ENCODE data around the gene KCTD20. TPM values are rescaled to one million over a fixed set of nuclear protein-coding genes. Genes with fewer than 3 reads are reported as not detected.

Gene KCTD20
- polyA plus RNA-seq, 1 donor: 32.1 TPM

- no peak overlapping the region for H3K4me3 ChIP-seq (ENCODE audit: low read length)
- H3K36me3 ChIP-seq (ENCODE audit: control insufficient read depth, insufficient read depth, low read length): no peaks in the 10 kb centered on the region
- no CpG with 5 or more reads among the region's 1 CpG for WGBS (ENCODE audit: insufficient coverage, low lambda C conversion rate)
- H3K27me3 ChIP-seq (ENCODE audit: control insufficient read depth, insufficient read depth, low read length): no peaks in the 10 kb centered on the region
- peaks cover 5% of the 10 kb centered on the region for H3K4me1 ChIP-seq (ENCODE audit: control insufficient read depth, insufficient read depth, low read length)
- DNase-seq: no peak
- H3K27ac ChIP-seq (ENCODE audit: low read length): no peak overlapping the region
- no peaks in the 10 kb centered on the region for H3K9me3 ChIP-seq (ENCODE audit: control insufficient read depth, low read depth, low read length)
These were observed 23.5 kb upstream of the KCTD20 start for GRCh38 chr6:36419310-36419709.

GRCh38 chr6:36422714-36423100 is 20.1 kb upstream of the KCTD20 start:
- no peak for DNase-seq
- peak overlapping the region; percentile 68 for H3K4me3 ChIP-seq (ENCODE audit: low read length)
- H3K36me3 ChIP-seq (ENCODE audit: control insufficient read depth, insufficient read depth, low read length): no peaks in the 10 kb centered on the region
- no CpG with 5 or more reads among the region's 4 CpGs for WGBS (ENCODE audit: insufficient coverage, low lambda C conversion rate)
- H3K4me1 ChIP-seq (ENCODE audit: control insufficient read depth, insufficient read depth, low read length): peaks cover 5% of the 10 kb centered on the region
- H3K27ac ChIP-seq (ENCODE audit: low read length): peak overlapping the region; percentile 87
- H3K9me3 ChIP-seq (ENCODE audit: control insufficient read depth, low read depth, low read length): no peaks in the 10 kb centered on the region
- no peaks in the 10 kb centered on the region for H3K27me3 ChIP-seq (ENCODE audit: control insufficient read depth, insufficient read depth, low read length)

DNA sequence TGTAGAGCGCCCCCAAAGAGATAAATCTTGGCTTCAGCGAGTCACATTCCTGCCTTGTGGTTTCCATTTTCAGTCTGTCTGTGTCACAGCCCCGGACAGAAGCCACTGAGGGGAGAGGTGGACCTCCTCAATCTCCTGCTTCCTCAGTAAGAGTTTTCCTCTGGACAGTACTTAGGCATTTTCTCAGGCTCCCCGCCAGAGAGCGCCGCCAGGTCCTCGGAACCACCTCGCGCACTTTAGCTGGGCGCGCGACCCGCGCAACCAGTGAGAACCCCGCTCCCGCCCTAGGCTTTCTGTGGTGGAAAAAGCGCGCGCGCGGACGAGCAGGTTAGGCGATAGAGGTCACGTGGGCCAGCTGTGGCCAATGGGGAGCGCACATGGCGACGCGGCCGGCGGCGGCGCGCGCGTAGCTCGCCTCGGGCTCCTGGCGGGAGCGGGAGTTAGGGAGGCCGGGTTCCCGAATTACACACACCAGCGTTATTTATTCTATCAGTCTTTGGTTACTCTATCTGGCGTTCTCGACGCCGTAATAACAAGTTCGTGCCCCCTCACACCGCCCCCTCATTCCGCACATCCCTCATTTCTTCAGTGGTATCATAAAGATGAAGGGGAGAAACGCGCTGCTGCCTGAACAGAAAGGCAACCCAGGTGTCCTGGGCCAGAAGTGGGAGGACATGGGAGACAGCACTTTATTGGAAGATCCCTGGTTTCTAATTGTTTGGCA is 19.5 kb upstream of the KCTD20 start:
- DNase-seq: peak; percentile 98 to 99
- Histone ChIP-seq H3K9me3 (ENCODE audit: control insufficient read depth, low read depth, low read length) (no peaks in the 10 kb centered on the region), H3K4me1 (ENCODE audit: control insufficient read depth, insufficient read depth, low read length) (peaks cover 5% of the 10 kb centered on the region), H3K27ac (ENCODE audit: low read length) (peak overlapping the region; percentile 87), H3K36me3 (ENCODE audit: control insufficient read depth, insufficient read depth, low read length) (no peaks in the 10 kb centered on the region), H3K4me3 (ENCODE audit: low read length) (peak overlapping the region; percentile 68), H3K27me3 (ENCODE audit: control insufficient read depth, insufficient read depth, low read length) (no peaks in the 10 kb centered on the region)
- no CpG with 5 or more reads among the region's 51 CpGs for WGBS (ENCODE audit: insufficient coverage, low lambda C conversion rate)

DNA sequence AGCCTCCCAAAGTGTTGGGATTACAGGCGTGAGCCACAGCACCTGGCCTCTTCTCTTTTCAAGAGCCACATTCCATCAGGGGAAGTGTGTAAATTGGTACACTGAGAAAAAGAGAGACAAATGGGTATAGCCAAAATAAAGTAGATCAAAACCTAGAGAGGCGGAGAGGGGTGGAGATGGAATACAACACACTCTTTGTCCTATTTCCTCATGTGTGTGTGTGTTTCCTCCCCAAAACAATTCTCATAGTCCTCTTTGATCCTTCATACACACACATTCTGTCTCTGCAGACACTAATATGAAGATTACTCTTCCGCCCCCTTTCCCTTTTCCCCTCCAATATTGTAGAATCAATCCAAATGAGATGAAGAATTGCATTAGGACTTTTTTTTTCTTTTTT is 16.2 kb upstream of the KCTD20 start:
- H3K4me3 ChIP-seq (ENCODE audit: low read length): no peak overlapping the region
- no peak overlapping the region for H3K27ac ChIP-seq (ENCODE audit: low read length)
- H3K4me1 ChIP-seq (ENCODE audit: control insufficient read depth, insufficient read depth, low read length): peaks cover 5% of the 10 kb centered on the region
- no peaks in the 10 kb centered on the region for H3K36me3 ChIP-seq (ENCODE audit: control insufficient read depth, insufficient read depth, low read length)
- WGBS (ENCODE audit: insufficient coverage, low lambda C conversion rate): 96% methylated on average over 2 of the region's 3 CpGs
- H3K27me3 ChIP-seq (ENCODE audit: control insufficient read depth, insufficient read depth, low read length): no peaks in the 10 kb centered on the region
- DNase-seq: no peak
- no peaks in the 10 kb centered on the region for H3K9me3 ChIP-seq (ENCODE audit: control insufficient read depth, low read depth, low read length)

DNA sequence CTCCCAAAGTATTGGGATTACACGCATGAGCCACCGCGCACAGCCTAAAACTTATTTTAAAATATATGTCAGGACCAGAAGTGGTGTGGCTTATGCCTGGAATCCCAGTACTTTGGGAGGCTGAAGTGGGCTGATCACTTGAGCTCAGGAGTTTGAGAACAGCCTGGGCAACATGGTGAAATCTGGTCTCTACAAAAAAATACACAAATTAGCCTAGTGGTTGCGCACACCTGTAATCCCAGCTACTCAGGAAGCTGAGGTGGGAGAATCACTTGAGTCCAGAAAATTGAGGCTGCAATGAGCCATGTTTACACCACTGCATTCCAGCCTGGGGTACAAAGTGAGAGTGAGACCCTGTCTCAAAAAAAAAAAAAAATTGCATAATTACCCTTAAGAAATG is 13.9 kb upstream of the KCTD20 start:
- no peak for DNase-seq
- no CpG with 5 or more reads among the region's 4 CpGs for WGBS (ENCODE audit: insufficient coverage, low lambda C conversion rate)
- H3K4me3 ChIP-seq (ENCODE audit: low read length): no peak overlapping the region

DNA sequence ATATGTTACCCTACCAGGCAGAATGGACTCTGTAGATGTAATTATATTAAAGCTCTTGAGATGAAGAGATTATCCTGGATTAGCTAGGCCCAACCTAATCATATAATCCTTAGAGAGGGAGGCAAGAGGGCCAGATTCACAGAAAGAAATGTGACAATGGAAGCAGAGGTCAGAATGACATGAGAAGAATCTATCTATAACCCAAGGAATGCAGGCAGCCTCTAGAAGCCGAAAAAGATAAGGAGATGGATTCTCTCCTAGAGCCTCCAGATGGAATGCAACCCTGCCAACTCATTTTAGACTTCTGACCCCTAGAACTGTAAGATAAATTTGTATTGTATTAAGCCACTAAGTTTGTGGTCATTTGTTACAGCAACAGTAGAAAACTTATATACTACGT is 12.4 kb upstream of the KCTD20 start:
- Histone ChIP-seq H3K27me3 (ENCODE audit: control insufficient read depth, insufficient read depth, low read length) (no peaks in the 10 kb centered on the region), H3K27ac (ENCODE audit: low read length) (no peak overlapping the region), H3K4me3 (ENCODE audit: low read length) (no peak overlapping the region), H3K9me3 (ENCODE audit: control insufficient read depth, low read depth, low read length) (no peaks in the 10 kb centered on the region), H3K4me1 (ENCODE audit: control insufficient read depth, insufficient read depth, low read length) (no peaks in the 10 kb centered on the region), H3K36me3 (ENCODE audit: control insufficient read depth, insufficient read depth, low read length) (no peaks in the 10 kb centered on the region)
- peak in 1 of 2 donors; percentile 31 for DNase-seq
- no CpG with 5 or more reads among the region's 2 CpGs for WGBS (ENCODE audit: insufficient coverage, low lambda C conversion rate)

More for the DNA sequence above, 13.9 kb upstream of the KCTD20 start:
- Histone ChIP-seq H3K27ac (ENCODE audit: low read length) (no peak overlapping the region), H3K36me3 (ENCODE audit: control insufficient read depth, insufficient read depth, low read length) (no peaks in the 10 kb centered on the region), H3K4me1 (ENCODE audit: control insufficient read depth, insufficient read depth, low read length) (no peaks in the 10 kb centered on the region), H3K27me3 (ENCODE audit: control insufficient read depth, insufficient read depth, low read length) (no peaks in the 10 kb centered on the region), H3K9me3 (ENCODE audit: control insufficient read depth, low read depth, low read length) (no peaks in the 10 kb centered on the region)

- no peaks in the 10 kb centered on the region for H3K9me3 ChIP-seq (ENCODE audit: control insufficient read depth, low read depth, low read length)
- H3K4me3 ChIP-seq (ENCODE audit: low read length): no peak overlapping the region
- no peaks in the 10 kb centered on the region for H3K27me3 ChIP-seq (ENCODE audit: control insufficient read depth, insufficient read depth, low read length)
- no peak overlapping the region for H3K27ac ChIP-seq (ENCODE audit: low read length)
- no peaks in the 10 kb centered on the region for H3K36me3 ChIP-seq (ENCODE audit: control insufficient read depth, insufficient read depth, low read length)
- H3K4me1 ChIP-seq (ENCODE audit: control insufficient read depth, insufficient read depth, low read length): no peaks in the 10 kb centered on the region
- no CpG with 5 or more reads among the region's 4 CpGs for WGBS (ENCODE audit: insufficient coverage, low lambda C conversion rate)
- DNase-seq: no peak
These were observed 11.6 kb upstream of the KCTD20 start for GRCh38 chr6:36431197-36431596.

DNA sequence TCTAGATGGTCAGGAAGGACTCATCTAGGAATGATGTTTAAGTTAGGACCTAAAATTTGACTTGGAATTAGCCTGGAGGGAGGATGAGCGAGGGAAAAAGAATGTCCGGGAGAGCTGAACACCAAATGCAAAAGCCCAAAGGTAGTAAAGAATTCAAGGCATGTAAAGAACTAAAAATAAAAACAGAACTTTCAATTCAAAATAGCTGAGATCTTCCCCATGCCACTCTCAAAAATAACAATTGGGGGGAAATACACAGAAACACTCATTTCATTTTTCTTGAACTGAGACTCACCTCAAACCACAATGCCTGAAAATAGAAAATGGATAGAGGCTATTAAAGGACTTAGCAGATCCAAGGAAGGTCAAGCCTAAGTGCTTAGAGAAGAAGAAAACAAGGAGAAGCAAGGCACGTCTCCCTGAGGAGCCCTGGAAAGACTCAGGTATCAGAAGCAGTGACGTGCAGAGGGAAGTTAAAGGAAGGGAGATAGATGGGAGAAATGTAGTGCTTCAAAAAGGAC is 10.6 kb upstream of the KCTD20 start:
- no peak for DNase-seq
- Histone ChIP-seq H3K27ac (ENCODE audit: low read length) (no peak overlapping the region), H3K4me1 (ENCODE audit: control insufficient read depth, insufficient read depth, low read length) (no peaks in the 10 kb centered on the region), H3K9me3 (ENCODE audit: control insufficient read depth, low read depth, low read length) (no peaks in the 10 kb centered on the region), H3K27me3 (ENCODE audit: control insufficient read depth, insufficient read depth, low read length) (no peaks in the 10 kb centered on the region), H3K4me3 (ENCODE audit: low read length) (no peak overlapping the region), H3K36me3 (ENCODE audit: control insufficient read depth, insufficient read depth, low read length) (no peaks in the 10 kb centered on the region)
- WGBS (ENCODE audit: insufficient coverage, low lambda C conversion rate): 78% methylated on average over 4 of the region's 4 CpGs

DNA sequence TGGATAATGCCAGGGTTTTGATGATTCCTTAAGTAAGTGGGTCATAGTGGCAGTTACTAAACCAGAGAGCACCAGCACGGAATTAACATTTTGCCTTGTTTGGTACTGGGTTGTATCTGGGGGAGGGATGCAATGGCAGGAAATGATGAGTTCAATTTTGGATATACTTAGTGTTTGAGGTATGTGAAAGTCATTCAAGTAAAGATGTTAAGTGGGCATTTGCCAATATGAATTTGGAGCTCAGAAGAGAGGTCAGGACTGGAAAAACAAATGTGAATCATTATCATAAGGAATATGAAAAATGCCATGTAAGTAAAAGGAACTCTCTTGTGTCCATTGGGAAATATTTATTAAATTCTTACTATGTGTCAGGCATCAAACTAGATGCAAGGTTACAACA is 6.3 kb upstream of the KCTD20 start:
- no peak for DNase-seq
- no peaks in the 10 kb centered on the region for H3K36me3 ChIP-seq (ENCODE audit: control insufficient read depth, insufficient read depth, low read length)
- H3K9me3 ChIP-seq (ENCODE audit: control insufficient read depth, low read depth, low read length): no peaks in the 10 kb centered on the region
- no peaks in the 10 kb centered on the region for H3K4me1 ChIP-seq (ENCODE audit: control insufficient read depth, insufficient read depth, low read length)
- no peak overlapping the region for H3K27ac ChIP-seq (ENCODE audit: low read length)
- H3K4me3 ChIP-seq (ENCODE audit: low read length): no peak overlapping the region
- no CpG with 5 or more reads among the region's 1 CpG for WGBS (ENCODE audit: insufficient coverage, low lambda C conversion rate)
- no peaks in the 10 kb centered on the region for H3K27me3 ChIP-seq (ENCODE audit: control insufficient read depth, insufficient read depth, low read length)

- peak overlapping the region; percentile 80 for H3K27ac ChIP-seq (ENCODE audit: low read length)
- peaks cover 12% of the 10 kb centered on the region for H3K4me1 ChIP-seq (ENCODE audit: control insufficient read depth, insufficient read depth, low read length)
- WGBS (ENCODE audit: insufficient coverage, low lambda C conversion rate): 71% methylated on average over 3 of the region's 8 CpGs
- H3K9me3 ChIP-seq (ENCODE audit: control insufficient read depth, low read depth, low read length): no peaks in the 10 kb centered on the region
- no peak overlapping the region for H3K4me3 ChIP-seq (ENCODE audit: low read length)
- DNase-seq: peak; percentile 97
- no peaks in the 10 kb centered on the region for H3K27me3 ChIP-seq (ENCODE audit: control insufficient read depth, insufficient read depth, low read length)
- no peaks in the 10 kb centered on the region for H3K36me3 ChIP-seq (ENCODE audit: control insufficient read depth, insufficient read depth, low read length)
These were observed 1.4 kb upstream of the KCTD20 start for GRCh38 chr6:36441307-36441894.
